PC-9 (cell line): Measurements from ENCODE around the gene RPS26. TPM values are rescaled to one million over a fixed set of nuclear protein-coding genes. Genes with fewer than 3 reads are reported as not detected.

ENCODE experiments used
- BruUV-seq: library from RNA; stranded (reverse); fragments of 400-500 nt; replicated peaks from 2 replicates; lab custom pipeline; 2021; lab: Mats Ljungman, UMichigan
- CTCF ChIA-PET: fragments of 300-600 bp; sonication (Branson Sonifier 250); formaldehyde crosslinking; loops from one replicate; lab custom pipeline; 2022; ENCODE audit warnings: antibody characterized with exemption; lab: Charles Lee
- POLR2A ChIA-PET: fragments of 300-600 bp; sonication (Branson Sonifier 250); formaldehyde crosslinking; loops from one replicate; lab custom pipeline; 2022; ENCODE audit warnings: antibody characterized with exemption; ENCODE audit not compliant: unreplicated experiment; lab: Charles Lee
- DNase-seq, 2 experiments: peaks; one replicate each; pipeline versions ENCODE4 v3.0.0 to v3.0.0-alpha.2; 2015 to 2022; ENCODE audit warnings: mixed read lengths in 1 of 2
- H2AFZ ChIP-seq: fragments of 200-600 bp; sonication (generic); 2 replicates; pipeline ENCODE4 v1.8.1; 2017; ENCODE audit warnings: antibody characterized with exemption
- H3F3A ChIP-seq: fragments of 200-600 bp; sonication (generic); 2 replicates; pipeline ENCODE4 v1.8.1; 2017; ENCODE audit warnings: antibody characterized with exemption, mild to moderate bottlenecking, low read depth; ENCODE audit not compliant: insufficient read depth
- H3K27ac ChIP-seq: fragments of 200-600 bp; sonication (generic); 2 replicates; pipeline ENCODE4 v1.6.1; 2016; ENCODE audit warnings: mixed run types
- H3K27me3 ChIP-seq: fragments of 200-600 bp; sonication (generic); 2 replicates; pipeline ENCODE4 v1.6.1; 2016; ENCODE audit warnings: low read depth, mixed run types; ENCODE audit not compliant: insufficient read depth
- H3K36me3 ChIP-seq: fragments of 200-600 bp; sonication (generic); 2 replicates; pipeline ENCODE4 v1.6.1; 2016; ENCODE audit warnings: low read depth, mixed run types
- H3K4me1 ChIP-seq: fragments of 200-600 bp; sonication (generic); replicated peaks from 2 replicates; pipeline ENCODE4 v1.6.1; 2016; ENCODE audit warnings: mixed run types; ENCODE audit not compliant: insufficient read depth
- H3K4me2 ChIP-seq: fragments of 200-600 bp; sonication (generic); 2 replicates; pipeline ENCODE4 v1.6.1; 2017; ENCODE audit warnings: mixed run types
- H3K4me3 ChIP-seq: fragments of 200-600 bp; sonication (generic); 2 replicates; pipeline ENCODE4 v1.6.1; 2016; ENCODE audit warnings: mixed run types
- H3K79me2 ChIP-seq: fragments of 200-600 bp; sonication (generic); 2 replicates; pipeline ENCODE4 v1.6.1; 2017; ENCODE audit warnings: low read depth, mixed run types
- H3K9me2 ChIP-seq: fragments of 200-600 bp; sonication (generic); 2 replicates; pipeline ENCODE4 v1.8.1; 2017; ENCODE audit warnings: mild to moderate bottlenecking; ENCODE audit not compliant: insufficient read depth
- H3K9me3 ChIP-seq: fragments of 200-600 bp; sonication (generic); 2 replicates; pipeline ENCODE4 v1.8.1; 2016; ENCODE audit warnings: low read depth; ENCODE audit not compliant: insufficient read depth
- H4K20me1 ChIP-seq: fragments of 200-600 bp; sonication (generic); 2 replicates; pipeline ENCODE4 v1.8.1; 2017; ENCODE audit not compliant: insufficient read depth
- CTCF ChIP-seq: fragments of 200-600 bp; sonication (generic); conservative IDR thresholded peaks from 2 replicates; pipeline ENCODE4 v1.6.1; 2017; ENCODE audit warnings: mixed run types, antibody characterized with exemption, mild to moderate bottlenecking, moderate library complexity
- EZH2 ChIP-seq: fragments of 200-600 bp; sonication (generic); IDR thresholded peaks from 2 replicates; pipeline ENCODE4 v1.8.0; 2017; ENCODE audit warnings: antibody characterized with exemption, low read depth
- intact Hi-C: fragments of 100-400 bp; cut with micrococcal nuclease; formaldehyde crosslinking; loops from one replicate; pipeline ENCODE4 v1.10.0; 2022; ENCODE audit not compliant: unreplicated experiment
- total RNA-seq: library from RNA; stranded (reverse); gene quantifications from 2 replicates; pipeline ENCODE4 v1.2.3, GENCODE V29; 2021

The RPS26 gene
- total RNA-seq, 1 experiment from 2014 or later: 43.3 TPM

- H4K20me1 ChIP-seq: no peaks in the 10 kb centered on the region
- H3K27ac ChIP-seq: peak overlapping the region; percentile 64
- H3K4me3 ChIP-seq: no peak overlapping the region
- no peaks in the 10 kb centered on the region for H3K27me3 ChIP-seq
- ChIA-PET POLR2A (interaction anchor here (0.6 kb wide), 1 partner anchor 15 kb away, joined by 5 read pairs; no protein-coding TSS in a partner anchor), CTCF (interaction anchor here (0.6 to 1.4 kb wide), 5 partner anchors 12 to 290 kb away, joined by 3 to 20 read pairs (median 5); partner anchors contain the start of gene SUOX)
- no peaks in the 10 kb centered on the region for H3K9me3 ChIP-seq
- no peaks in the 10 kb centered on the region for H3K36me3 ChIP-seq
- no peak overlapping the region for H2AFZ ChIP-seq
- peak overlapping the region; percentile 37 for H3K4me2 ChIP-seq
- peaks cover 17% of the 10 kb centered on the region for H3K4me1 ChIP-seq
- intact Hi-C loops: loop anchor here (1.0 kb wide), 1 partner anchor 32 kb away; no protein-coding TSS in a partner anchor
- TF ChIP-seq CTCF: no peak
- TF ChIP-seq EZH2: no peak
- H3K79me2 ChIP-seq: no peaks in the 10 kb centered on the region
- DNase-seq: peak in 1 of 2 experiments; percentile 8
- BruUV-seq: no TSS peak
- H3K9me2 ChIP-seq: no peaks in the 10 kb centered on the region
- H3F3A ChIP-seq: peaks cover 25% of the 10 kb centered on the region
These were observed 13.1 kb upstream of the RPS26 start for GRCh38 chr12:56028511-56029165.

GRCh38 chr12:56029166-56029519 lies 12.6 kb upstream of the RPS26 start:
- Histone ChIP-seq H3K4me1 (peaks cover 17% of the 10 kb centered on the region), H3K79me2 (no peaks in the 10 kb centered on the region), H3K9me3 (no peaks in the 10 kb centered on the region), H3K27ac (peak overlapping the region; percentile 64), H3K9me2 (no peaks in the 10 kb centered on the region), H3F3A (peaks cover 25% of the 10 kb centered on the region), H3K27me3 (no peaks in the 10 kb centered on the region), H3K4me2 (peak overlapping the region; percentile 37), H3K36me3 (no peaks in the 10 kb centered on the region), H3K4me3 (no peak overlapping the region), H2AFZ (no peak overlapping the region), H4K20me1 (no peaks in the 10 kb centered on the region)
- intact Hi-C loops: loop anchor here (1.0 kb wide), 1 partner anchor 33 kb away; no protein-coding TSS in a partner anchor
- no peak for TF ChIP-seq CTCF
- no peak for TF ChIP-seq EZH2
- BruUV-seq: no TSS peak
- CTCF ChIA-PET: interaction anchor here (0.6 to 1.4 kb wide), 7 partner anchors 11 to 291 kb away, joined by 3 to 23 read pairs (median 5); partner anchors contain the start of gene SUOX
- DNase-seq: no peak
- POLR2A ChIA-PET: interaction anchor here (0.6 to 0.7 kb wide), 2 partner anchors 15 to 22 kb away, joined by 5 to 7 read pairs; no protein-coding TSS in a partner anchor

- H3K4me2 ChIP-seq: peak overlapping the region; percentile 37
These were observed 11.9 kb upstream of the RPS26 start for GRCh38 chr12:56029666-56030293.

More at GRCh38 chr12:56029666-56030293, 11.9 kb upstream of the RPS26 start:
- Histone ChIP-seq H4K20me1 (no peaks in the 10 kb centered on the region), H3K36me3 (no peaks in the 10 kb centered on the region), H3K4me3 (no peak overlapping the region), H3K4me1 (peaks cover 17% of the 10 kb centered on the region), H3K9me3 (no peaks in the 10 kb centered on the region), H3K9me2 (no peaks in the 10 kb centered on the region), H3K27ac (peak overlapping the region; percentile 64), H3K27me3 (no peaks in the 10 kb centered on the region), H2AFZ (no peak overlapping the region), H3F3A (peaks cover 25% of the 10 kb centered on the region), H3K79me2 (no peaks in the 10 kb centered on the region)
- peak; percentile 16 to 49 for DNase-seq
- intact Hi-C loops: loop anchor here (1.0 kb wide), 1 partner anchor 33 kb away; no protein-coding TSS in a partner anchor
- no TSS peak for BruUV-seq
- ChIA-PET POLR2A (interaction anchor here (0.6 to 0.7 kb wide), 2 partner anchors 22 to 33 kb away, joined by 3 to 7 read pairs; partner anchors contain the start of gene SUOX), CTCF (interaction anchor here (0.9 to 1.4 kb wide), 6 partner anchors 11 to 292 kb away, joined by 3 to 23 read pairs (median 4); partner anchors contain the start of gene SUOX)
- TF ChIP-seq CTCF (peak; percentile 79), EZH2 (no peak)
